Ovary (tissue), 3 donors: ENCODE measurements around the gene ROBO1.

ENCODE experiments used
- EP300 ChIP-seq: sonication (generic); formaldehyde crosslinking; IDR thresholded peaks from one replicate; pipeline ENCODE4 v1.6.1; 2017; ENCODE audit warnings: antibody characterized with exemption
- POLR2A ChIP-seq: fragments of 450-650 bp; IDR thresholded peaks from one replicate; pipeline ENCODE4 v1.6.1; 2017; ENCODE audit warnings: antibody characterized with exemption, mild to moderate bottlenecking, moderate library complexity
- TF ChIP-seq, protein P1 (sequence below), 3 donors: fragments of 450-650 bp in 2 of 3; fragments of 200-600 bp in 1 of 3; IDR thresholded peaks; one replicate each; pipeline versions ENCODE4 v1.5.1 to v1.8.0; 2016 to 2022; ENCODE audit warnings: antibody characterized with exemption in 3 of 3, mild to moderate bottlenecking in 1 of 3
- donor health status: DM: no; HTN: no; CAD: no.

- no peak for TF ChIP-seq POLR2A
- TF ChIP-seq, protein P1, sequence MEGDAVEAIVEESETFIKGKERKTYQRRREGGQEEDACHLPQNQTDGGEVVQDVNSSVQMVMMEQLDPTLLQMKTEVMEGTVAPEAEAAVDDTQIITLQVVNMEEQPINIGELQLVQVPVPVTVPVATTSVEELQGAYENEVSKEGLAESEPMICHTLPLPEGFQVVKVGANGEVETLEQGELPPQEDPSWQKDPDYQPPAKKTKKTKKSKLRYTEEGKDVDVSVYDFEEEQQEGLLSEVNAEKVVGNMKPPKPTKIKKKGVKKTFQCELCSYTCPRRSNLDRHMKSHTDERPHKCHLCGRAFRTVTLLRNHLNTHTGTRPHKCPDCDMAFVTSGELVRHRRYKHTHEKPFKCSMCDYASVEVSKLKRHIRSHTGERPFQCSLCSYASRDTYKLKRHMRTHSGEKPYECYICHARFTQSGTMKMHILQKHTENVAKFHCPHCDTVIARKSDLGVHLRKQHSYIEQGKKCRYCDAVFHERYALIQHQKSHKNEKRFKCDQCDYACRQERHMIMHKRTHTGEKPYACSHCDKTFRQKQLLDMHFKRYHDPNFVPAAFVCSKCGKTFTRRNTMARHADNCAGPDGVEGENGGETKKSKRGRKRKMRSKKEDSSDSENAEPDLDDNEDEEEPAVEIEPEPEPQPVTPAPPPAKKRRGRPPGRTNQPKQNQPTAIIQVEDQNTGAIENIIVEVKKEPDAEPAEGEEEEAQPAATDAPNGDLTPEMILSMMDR (IDR thresholded peaks at IDR 0.05) = no peak
- TF ChIP-seq EP300 = no peak
Measured at GRCh38 chr3:79159736-79160135, 608.1 kb downstream of the ROBO1 start.
